NOMO-1 treated with DMSO at 0.1 percent for 48 hours (cell line): ENCODE measurements around the gene REC8.

Source experiments
- DNase-seq: peaks from one replicate; lab custom pipeline; 2025; ENCODE audit not compliant: unreplicated experiment; lab: John Stamatoyannopoulos, UW

The REC8 gene

DNA sequence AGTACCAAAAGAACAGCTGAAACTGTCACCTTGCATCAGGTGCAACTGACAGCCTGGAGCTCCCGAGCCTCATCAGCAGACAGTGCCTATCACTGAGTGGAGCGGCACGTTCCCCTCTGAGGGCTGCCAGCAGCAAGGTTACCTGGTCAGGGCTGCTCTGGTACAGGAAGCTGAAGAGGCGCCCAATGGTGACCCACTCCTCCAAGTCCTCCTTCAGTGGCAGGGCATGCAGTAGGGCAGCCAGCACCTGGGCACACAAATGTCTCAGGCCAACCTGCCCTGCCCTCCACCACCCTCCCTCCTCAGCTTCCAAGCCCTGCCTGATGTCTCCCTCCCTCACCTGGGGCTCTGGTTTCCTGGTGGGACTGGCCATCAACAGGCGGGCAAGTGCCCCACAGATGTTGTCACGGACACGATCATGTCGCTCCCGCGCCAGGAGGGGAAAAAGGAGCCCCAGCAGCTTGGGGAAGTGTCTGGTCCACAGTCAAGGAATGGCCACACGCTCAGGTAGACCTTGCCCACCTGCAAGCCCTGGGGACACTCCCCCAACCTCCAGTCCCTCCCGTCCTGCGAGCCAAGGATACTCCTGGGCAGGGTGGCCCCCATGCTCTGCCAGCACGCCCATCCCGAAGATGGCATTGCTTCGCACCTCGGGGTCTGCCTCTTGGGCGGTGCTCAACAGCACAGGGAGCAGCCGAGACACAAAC, 9.6 kb downstream of the REC8 start:
- no peak for DNase-seq

DNA sequence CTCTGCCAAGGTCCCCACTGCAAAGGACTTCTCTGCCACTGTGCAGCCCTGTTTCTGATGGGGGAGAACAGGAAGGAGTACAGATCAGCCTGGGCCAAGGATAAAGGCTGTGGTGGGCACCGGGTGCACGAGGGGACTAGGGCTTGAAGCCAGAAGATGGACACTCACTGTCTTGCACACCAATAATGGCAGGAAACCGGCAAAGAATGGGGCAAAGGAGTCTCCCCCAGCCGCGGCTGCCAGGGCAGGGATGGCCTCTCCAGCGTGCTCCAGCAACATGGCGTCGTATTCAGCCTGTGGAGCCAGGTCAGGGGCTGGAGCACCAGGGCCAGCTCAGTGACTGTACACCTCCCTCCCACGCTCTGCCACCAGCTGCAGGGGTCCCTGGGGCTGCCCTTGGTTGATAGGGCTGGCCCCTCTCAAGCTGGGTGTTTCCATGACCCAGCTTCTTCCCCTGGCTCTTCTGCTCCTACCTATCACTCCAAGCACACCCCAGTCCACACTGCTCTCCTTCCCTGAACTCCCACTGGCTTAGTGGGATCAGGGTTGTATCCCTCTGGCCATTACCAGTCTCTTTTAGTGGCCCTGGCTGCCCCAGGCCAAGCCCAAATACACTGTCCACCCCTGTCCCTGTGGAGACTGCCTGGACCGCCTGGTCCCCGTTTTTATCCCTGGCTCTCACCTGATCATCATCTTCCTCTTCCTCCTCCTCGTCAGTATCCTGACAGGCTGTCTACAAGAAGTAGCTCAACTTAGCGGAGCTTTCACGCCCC, 10.4 kb downstream of the REC8 start:
- DNase-seq = no peak

- DNase-seq = no peak
Measured at GRCh38 chr14:24183014-24183481, 11.2 kb downstream of the REC8 start.

- no peak for DNase-seq
Measured at GRCh38 chr14:24184104-24184970, 12.5 kb downstream of the REC8 start.

- DNase-seq = no peak
Measured at GRCh38 chr14:24185026-24185425, 13.1 kb downstream of the REC8 start.

DNA sequence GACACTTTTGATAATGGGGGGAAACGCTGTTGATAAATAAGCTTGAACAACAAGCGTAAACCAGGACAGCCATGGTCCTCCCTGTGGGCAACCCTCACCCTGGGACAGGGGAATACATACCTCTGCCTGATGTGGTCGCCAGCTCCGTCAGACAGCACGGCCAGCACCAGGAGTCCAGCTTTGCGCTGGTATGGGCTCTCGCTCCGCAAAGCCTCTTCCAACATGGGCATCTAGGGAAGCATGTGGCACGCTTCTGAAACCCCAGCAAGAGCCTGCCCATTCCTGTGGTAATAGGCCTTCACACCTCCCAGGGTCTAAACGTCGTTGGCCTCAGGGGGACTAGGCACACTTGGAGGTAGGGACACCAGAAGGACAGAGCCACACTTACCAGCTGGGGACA, 13.9 kb downstream of the REC8 start:
- no peak for DNase-seq

DNA sequence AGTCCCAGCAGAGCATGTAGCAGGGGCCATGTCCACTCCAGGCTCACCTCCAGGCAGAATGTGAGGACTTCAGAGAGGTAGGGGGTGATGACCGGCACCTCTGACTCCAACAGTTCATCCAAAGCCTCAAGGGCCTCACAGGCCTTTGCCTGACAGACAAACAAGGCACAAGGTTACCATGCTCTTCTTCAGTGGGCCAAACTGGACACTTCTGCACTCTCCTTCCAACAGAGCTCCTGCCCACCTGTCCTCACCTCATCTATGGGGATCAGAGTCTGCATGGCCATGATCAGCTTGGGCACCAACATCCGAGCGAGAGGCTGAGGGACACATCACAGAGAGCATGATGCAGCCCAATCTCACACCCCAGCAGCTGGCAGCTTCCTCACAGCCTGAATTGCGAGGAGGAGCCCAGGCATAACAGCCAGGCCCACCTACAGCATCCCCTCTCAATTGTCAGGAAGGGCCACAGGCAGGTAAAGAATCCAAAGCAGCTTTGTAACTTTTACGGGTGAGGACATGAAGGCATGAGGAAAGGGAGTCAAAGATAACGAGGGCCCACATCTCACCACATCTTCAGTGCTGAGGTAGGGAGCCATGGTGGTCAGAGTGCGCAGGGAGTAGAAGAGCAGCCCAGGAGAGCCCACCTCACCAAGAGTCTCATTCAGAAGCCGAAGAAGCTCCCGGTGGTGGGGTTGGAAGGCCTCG, 15.1 kb downstream of the REC8 start:
- no peak for DNase-seq

DNA sequence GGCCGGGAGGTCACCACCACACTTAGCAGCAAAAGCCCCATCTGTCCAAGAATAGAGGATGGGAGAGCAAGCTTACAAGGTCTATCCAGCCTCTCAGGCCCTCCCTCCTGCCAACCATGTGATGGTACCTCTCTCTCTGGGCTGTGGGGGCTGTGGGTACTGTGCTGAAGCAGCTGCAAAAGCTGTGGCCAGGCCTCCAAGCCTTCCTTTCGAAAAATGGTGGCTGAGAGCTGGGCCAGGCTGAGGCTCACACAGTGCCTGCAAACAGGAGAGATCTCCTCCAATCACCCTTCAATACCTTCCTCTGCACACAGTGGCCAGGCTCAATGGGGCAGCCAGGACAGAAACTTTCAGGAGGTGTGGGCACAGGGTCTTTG, 15.6 kb downstream of the REC8 start:
- no peak for DNase-seq

DNA sequence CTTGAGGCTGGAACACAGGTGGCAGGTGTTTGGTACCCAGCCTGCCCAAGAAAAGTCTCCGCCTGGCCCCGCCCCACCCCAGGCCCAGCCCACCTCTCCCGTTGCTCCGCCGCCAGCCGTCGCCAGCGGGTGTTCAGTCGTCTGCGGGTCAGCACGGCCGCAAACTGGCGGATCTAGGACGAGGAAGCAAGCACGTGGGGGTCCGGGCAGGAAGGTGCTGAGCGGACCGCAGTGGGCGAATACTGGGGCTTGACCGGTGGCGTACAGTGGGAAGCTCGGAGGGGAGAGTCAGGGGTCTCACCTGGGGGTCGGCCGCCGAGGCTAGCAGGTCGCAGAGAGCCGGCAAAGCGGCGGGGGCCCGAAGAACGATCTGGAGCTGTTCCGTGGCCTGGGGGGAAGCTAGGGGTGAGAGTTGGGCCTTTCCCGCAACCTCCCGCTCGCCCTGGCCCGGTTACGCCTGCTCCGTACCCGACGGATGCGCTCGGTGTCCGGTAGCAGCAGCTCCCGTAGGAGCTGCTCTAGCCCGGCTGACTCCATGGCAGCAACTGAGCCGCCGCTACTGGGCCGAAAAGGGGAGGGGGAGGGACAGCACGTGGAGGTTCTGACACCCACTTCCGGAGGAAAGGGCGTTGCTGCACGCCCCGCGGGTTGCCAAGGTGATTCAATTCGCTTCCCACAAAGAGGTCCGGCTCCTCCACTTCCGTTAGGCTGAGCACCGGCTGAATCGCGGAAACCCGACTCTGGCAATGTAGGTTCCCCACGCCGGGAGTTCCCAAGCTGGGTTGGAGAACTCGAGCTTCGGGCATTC, 16.6 kb downstream of the REC8 start, which contains the start of gene IPO4:
IPO4 (minus strand) TSS at position 566 of the 808 bp plus-strand sequence; CDS start at position 537, 29 bp downstream.
- DNase-seq = peak; percentile 92

- no peak for DNase-seq
Measured at GRCh38 chr14:24189059-24189375, 17.1 kb downstream of the REC8 start.

GRCh38 chr14:24189460-24189859, 17.6 kb downstream of the REC8 start:
- DNase-seq = no peak

DNA sequence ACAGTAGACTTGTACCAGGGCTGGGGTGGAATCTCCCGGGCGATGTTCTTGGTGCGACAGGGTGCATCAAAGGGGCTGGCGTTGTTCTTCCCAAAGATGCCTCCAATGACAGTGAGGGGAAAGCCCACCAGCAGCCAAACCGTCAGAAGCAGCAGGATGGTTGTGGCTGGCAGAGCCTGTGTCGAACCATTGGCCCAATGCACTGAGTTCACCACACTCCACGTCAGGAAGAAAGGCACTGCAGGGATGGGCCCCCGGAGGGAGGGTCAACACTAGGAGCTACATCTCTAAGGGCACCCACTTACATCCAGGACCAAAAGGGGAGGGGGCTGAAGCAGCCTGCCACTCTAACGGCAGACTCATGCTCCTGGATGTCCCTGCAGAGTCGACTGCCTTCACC, 18.5 kb downstream of the REC8 start:
- DNase-seq = no peak

DNA sequence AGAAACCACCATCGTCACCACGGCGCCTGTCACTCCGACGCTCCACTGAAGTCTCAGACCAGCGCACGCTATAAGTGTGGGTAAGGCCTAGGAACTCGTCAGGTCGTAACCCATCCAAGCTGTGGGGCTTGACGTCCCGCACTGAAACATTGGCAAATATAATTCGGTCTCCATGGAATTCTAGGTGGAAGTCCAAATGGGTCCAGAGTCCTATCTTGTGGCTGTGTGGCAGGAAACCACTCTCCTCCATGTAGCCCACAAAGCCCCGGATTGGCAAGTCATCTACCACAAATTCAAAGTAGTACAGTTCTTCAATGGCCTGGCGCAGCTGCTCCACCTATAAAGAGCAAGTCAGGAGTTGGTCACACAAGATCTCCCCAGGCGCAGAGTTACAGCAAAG, 21.1 kb downstream of the REC8 start:
- no peak for DNase-seq

GRCh38 chr14:24194186-24194872, 22.4 kb downstream of the REC8 start:
- DNase-seq = no peak

- no peak for DNase-seq
Measured at GRCh38 chr14:24194873-24195185, 22.9 kb downstream of the REC8 start.

GRCh38 chr14:24195186-24196070, 23.5 kb downstream of the REC8 start, which contains the start of gene TM9SF1:
TSS of gene TM9SF1 (minus strand) at chr14:24195441. CDS start at chr14:24195019, 422 bp downstream.
- peak; percentile 67 for DNase-seq

DNA sequence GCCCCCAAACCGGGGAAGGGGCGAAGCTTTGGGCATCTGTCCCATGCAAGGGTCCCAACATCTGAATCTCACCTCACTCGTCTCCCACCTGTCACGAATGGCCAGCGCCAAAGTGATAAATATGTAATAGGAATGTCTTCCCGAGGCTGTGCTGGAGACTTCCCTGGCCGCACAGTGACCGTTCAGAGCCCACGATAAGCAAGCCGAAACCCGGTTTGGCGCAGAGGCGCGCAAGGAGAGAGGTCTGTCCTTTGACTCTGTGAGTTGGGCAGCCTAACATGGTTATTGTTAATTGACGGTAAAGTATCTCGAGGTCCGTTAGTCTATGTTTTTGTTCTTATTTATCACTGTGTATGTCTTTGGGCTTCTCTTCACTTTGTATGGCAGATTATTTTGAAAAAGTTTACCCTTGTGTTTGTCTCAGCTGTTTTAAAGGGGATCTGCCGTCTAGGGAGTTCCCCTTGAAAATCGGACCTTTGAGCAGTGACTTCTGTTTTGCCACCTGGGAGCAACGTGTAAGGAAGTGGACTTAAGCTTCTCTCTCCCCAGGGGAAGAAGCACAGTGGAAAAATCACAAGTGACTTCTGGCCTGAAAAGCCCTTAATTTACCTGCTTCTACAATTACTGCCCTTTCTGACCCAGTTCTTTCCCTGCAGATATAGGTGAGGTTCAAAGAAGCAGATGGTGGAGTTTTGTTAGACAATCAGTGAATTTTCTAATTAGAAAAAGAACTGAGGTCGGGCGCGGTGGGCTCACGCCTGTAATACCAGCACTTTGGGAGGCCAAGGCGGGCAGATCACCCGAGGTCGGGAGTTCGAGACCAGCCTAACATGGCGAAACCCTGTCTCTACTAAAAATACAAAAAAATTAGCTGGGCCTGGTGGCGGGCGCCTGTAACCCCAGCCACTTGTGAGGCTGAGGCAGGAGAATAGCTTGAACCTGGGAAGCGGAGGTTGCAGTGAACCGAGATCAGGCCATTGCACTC, 24.5 kb downstream of the REC8 start:
- DNase-seq = peak; percentile 34
